ENCODE data around the gene COL8A1.
A peak's percentile ranks its signal among the peaks of the same experiment; 100 is the strongest.

COL8A1 gene

GRCh38 chr3:99817437-99818240, 179.2 kb downstream of the COL8A1 start, which contains the start of gene CMSS1:
CMSS1 (plus strand) TSS chr3:99817862.
- H2AFZ ChIP-seq (ENCODE audit: low read depth, low read length) = peak within 1 kb of the TSS; percentile 92
- no peaks in the 10 kb centered on the region for H4K20me1 ChIP-seq (ENCODE audit: insufficient read depth, low read length)
- H3K4me2 ChIP-seq (ENCODE audit: low read length) = peak within 1 kb of the TSS; percentile 86
- peak within 1 kb of the TSS; percentile 65 for H3K27ac ChIP-seq (ENCODE audit: low read length)
- H3K4me3 ChIP-seq (ENCODE audit: low read length) = peak within 1 kb of the TSS; percentile 92
- peaks cover 8% of the 10 kb centered on the region for H3K36me3 ChIP-seq (replicated peaks; ENCODE audit: low read depth, low read length)
- no peaks in the 10 kb centered on the region for H3K27me3 ChIP-seq (ENCODE audit: low read depth, low read length)
- TF ChIP-seq CTCF (IDR thresholded peaks at IDR 0.05; ENCODE audit: low read depth, low read length) (no peak), EZH2phosphoT487 (IDR thresholded peaks at IDR 0.05; ENCODE audit: low read depth) (no peak)
- peaks cover 50% of the 10 kb centered on the region for H3K79me2 ChIP-seq (ENCODE audit: low read length)
- peak within 1 kb of the TSS; percentile 74 for H3K9ac ChIP-seq (ENCODE audit: low read length)
- H3K9me3 ChIP-seq (ENCODE audit: insufficient read depth, low read length) = no peaks in the 10 kb centered on the region
- peaks cover 16% of the 10 kb centered on the region for H3K4me1 ChIP-seq (ENCODE audit: low read length)

DNA sequence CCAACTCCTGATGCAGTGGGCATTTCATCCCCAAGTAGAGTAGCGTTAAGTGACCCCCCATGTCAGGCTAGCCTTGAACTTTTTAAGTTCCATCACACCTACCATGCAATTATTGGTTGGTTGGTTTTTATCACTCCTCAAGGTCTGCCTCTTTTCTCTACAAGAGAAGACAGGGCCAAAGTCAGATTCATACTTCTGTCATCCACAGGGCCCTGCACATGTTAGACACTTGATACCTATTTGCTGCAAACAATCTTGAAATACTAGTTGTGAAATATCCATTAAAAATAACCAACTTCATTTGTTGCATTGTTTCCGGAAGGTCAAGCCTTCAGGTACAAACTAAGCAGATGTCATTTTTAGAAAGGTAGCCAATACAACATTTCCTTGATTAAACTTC, 180.4 kb downstream of the COL8A1 start:
- peaks cover 58% of the 10 kb centered on the region for H3K79me2 ChIP-seq (ENCODE audit: low read length)
- H3K9me3 ChIP-seq (ENCODE audit: insufficient read depth, low read length) = no peaks in the 10 kb centered on the region
- no peaks in the 10 kb centered on the region for H3K27me3 ChIP-seq (ENCODE audit: low read depth, low read length)
- H4K20me1 ChIP-seq (ENCODE audit: insufficient read depth, low read length) = no peaks in the 10 kb centered on the region
- peaks cover 8% of the 10 kb centered on the region for H3K36me3 ChIP-seq (replicated peaks; ENCODE audit: low read depth, low read length)
- H3K9ac ChIP-seq (ENCODE audit: low read length) = peak overlapping the region; percentile 74; the same call in 1 of the 2 replicates
- peaks cover 16% of the 10 kb centered on the region for H3K4me1 ChIP-seq (ENCODE audit: low read length)
- TF ChIP-seq CTCF (IDR thresholded peaks at IDR 0.05; ENCODE audit: low read depth, low read length) = no peak
- TF ChIP-seq EZH2phosphoT487 (IDR thresholded peaks at IDR 0.05; ENCODE audit: low read depth) = no peak
- H3K4me3 ChIP-seq (ENCODE audit: low read length) = peak overlapping the region; percentile 92
- H3K27ac ChIP-seq (ENCODE audit: low read length) = no peak overlapping the region
- H3K4me2 ChIP-seq (ENCODE audit: low read length) = peak overlapping the region; percentile 86
- H2AFZ ChIP-seq (ENCODE audit: low read depth, low read length) = no peak overlapping the region

- Histone ChIP-seq H3K36me3 (replicated peaks; ENCODE audit: low read depth, low read length) (peaks cover 8% of the 10 kb centered on the region), H2AFZ (ENCODE audit: low read depth, low read length) (no peak overlapping the region), H3K9ac (ENCODE audit: low read length) (no peak overlapping the region), H3K4me1 (ENCODE audit: low read length) (peaks cover 4% of the 10 kb centered on the region; the same call in 1 of the 2 replicates), H3K27me3 (ENCODE audit: low read depth, low read length) (no peaks in the 10 kb centered on the region), H3K4me2 (ENCODE audit: low read length) (no peak overlapping the region), H3K27ac (ENCODE audit: low read length) (no peak overlapping the region), H4K20me1 (ENCODE audit: insufficient read depth, low read length) (no peaks in the 10 kb centered on the region), H3K4me3 (ENCODE audit: low read length) (no peak overlapping the region), H3K79me2 (ENCODE audit: low read length) (peaks cover 80% of the 10 kb centered on the region), H3K9me3 (ENCODE audit: insufficient read depth, low read length) (no peaks in the 10 kb centered on the region)
- TF ChIP-seq EZH2phosphoT487 (IDR thresholded peaks at IDR 0.05; ENCODE audit: low read depth) (no peak), CTCF (IDR thresholded peaks at IDR 0.05; ENCODE audit: low read depth, low read length) (no peak)
Measured at GRCh38 chr3:99823723-99824711, 185.6 kb downstream of the COL8A1 start.
